H1 (cell line): ENCODE measurements around the gene CD248. TPM values are rescaled to one million over a fixed set of nuclear protein-coding genes. Genes with fewer than 3 reads are reported as not detected.

Experiments
- CBX8 ChIP-seq: fragments of 300-800, 300-1000 bp; sonication (generic); IDR thresholded peaks from 2 replicates; pipeline ENCODE4 v1.7.1; 2016; ENCODE audit warnings: low read depth, low read length, borderline replicate concordance
- CTCF ChIP-seq, 3 experiments: IDR thresholded peaks; 1 replicate in 2 of 3; 2 replicates in 1 of 3; pipeline versions ENCODE4 v1.5.1 to v1.6.1; 2011; ENCODE audit warnings: low read length in 3 of 3, mild to moderate bottlenecking in 3 of 3, inconsistent platforms in 2 of 3, low read depth in 1 of 3, moderate library complexity in 1 of 3; ENCODE audit not compliant: insufficient read depth in 1 of 3; ENCODE audit errors: control extremely low read depth in 1 of 3
- GTF2F1 ChIP-seq: IDR thresholded peaks from 2 replicates; pipeline ENCODE4 v1.6.1; 2012; ENCODE audit warnings: low read depth, low read length, improper control_type of control experiment, borderline replicate concordance
- NANOG ChIP-seq: IDR thresholded peaks from 2 replicates; pipeline ENCODE4 v1.6.1; 2011; ENCODE audit warnings: low read length, low read depth, mild to moderate bottlenecking, inconsistent platforms; ENCODE audit not compliant: insufficient read depth, poor library complexity, severe bottlenecking
- polyA plus RNA-seq, 7 experiments: library from polyadenylated mRNA; depleted of rRNA in 3 of 7; stranded (reverse) in 5 of 7; unstranded in 2 of 7; fragments of >200 nt in 5 of 7; fragments of 200-250 nt in 2 of 7; gene quantifications; 1 replicate in 5 of 7; 2 replicates in 1 of 7; 4 replicates in 1 of 7; pipeline versions ENCODE4 v1.2.1 to v1.2.3, GENCODE V29; 2011 to 2013; ENCODE audit warnings: missing spikeins in 2 of 7, mixed read lengths in 2 of 7
- total RNA-seq: library from RNA; stranded (reverse); fragmentation: NEBNext Ultra II Directional; extraction: Animal tissue kit (Norgen Biotek cat#: 25700); gene quantifications from 2 replicates; pipeline ENCODE4 v1.2.1, GENCODE V29; 2021

Gene CD248
- total and polyA plus RNA-seq, 2 of the 8 experiments (the other 6 are each of a cell fraction or from before 2014, with no cell fraction given), result 2.7 to 3.9 TPM

- TF ChIP-seq CTCF (IDR thresholded peaks at IDR 0.05; ENCODE audit: control extremely low read depth in 1 of 3, insufficient read depth in 1 of 3, low read depth in 1 of 3, low read length in 3 of 3) (no peak), CBX8 (no peak), NANOG (no peak), GTF2F1 (no peak)
These were observed 9.6 kb upstream of the CD248 start (continued) for GRCh38 chr11:66326261-66327111.
